CD4-positive, alpha-beta T cell (primary cell): ENCODE results near the gene MYBPHL. TPM values are rescaled to one million over a fixed set of nuclear protein-coding genes. Genes with fewer than 3 reads are reported as not detected.

Experiments
- ATAC-seq: fragments of 200-7000 bp; cut with Tn5 transposase; one replicate; pipeline ENCODE4 v1.10.0; 2022; ENCODE audit warnings: mild to moderate bottlenecking; ENCODE audit not compliant: poor library complexity
- CTCF ChIA-PET: fragments of 350-600 bp; sonication (Branson Sonifier 250); formaldehyde crosslinking; loops from one replicate; lab custom pipeline; 2021; ENCODE audit warnings: antibody characterized with exemption, inconsistent platforms; lab: Charles Lee
- POLR2A ChIA-PET: fragments of 350-600 bp; sonication (Branson Sonifier 250); formaldehyde crosslinking; loops from one replicate; lab custom pipeline; 2021; ENCODE audit warnings: antibody characterized with exemption, inconsistent platforms; lab: Charles Lee
- DNase-seq, 14 experiments: peaks; one replicate each; pipeline ENCODE4 v3.0.0-alpha.2; 2013 to 2020; ENCODE audit warnings: mixed read lengths in 2 of 14
- H3K27ac ChIP-seq, 2 donors: one replicate each; pipeline versions ENCODE4 v1.5.1 to v1.7.0; 2013; ENCODE audit warnings: low read length in 2 of 2, low read depth in 1 of 2, mild to moderate bottlenecking in 1 of 2
- H3K27me3 ChIP-seq, 2 experiments: 1 replicate in 1 of 2; 2 replicates in 1 of 2; pipeline versions ENCODE4 v1.6.1 to v1.7.0; 2013; ENCODE audit warnings: low read length in 2 of 2, control low read depth in 1 of 2, mild to moderate bottlenecking in 1 of 2, moderate library complexity in 1 of 2; ENCODE audit not compliant: insufficient read depth in 2 of 2, control insufficient read depth in 1 of 2
- H3K36me3 ChIP-seq: one replicate; pipeline ENCODE4 v1.6.1; 2013; ENCODE audit warnings: low read length, control low read depth; ENCODE audit not compliant: insufficient read depth
- H3K4me1 ChIP-seq: one replicate; pipeline ENCODE4 v1.6.1; 2013; ENCODE audit warnings: low read length, control low read depth; ENCODE audit not compliant: insufficient read depth
- H3K4me3 ChIP-seq: one replicate; pipeline ENCODE4 v1.5.1; 2013; ENCODE audit warnings: mild to moderate bottlenecking, low read length, moderate library complexity
- H3K9me3 ChIP-seq, 2 experiments: 1 replicate in 1 of 2; 2 replicates in 1 of 2; pipeline versions ENCODE4 v1.6.1 to v1.7.0; 2013; ENCODE audit warnings: low read length in 2 of 2, mild to moderate bottlenecking in 2 of 2, control low read depth in 1 of 2, moderate library complexity in 1 of 2; ENCODE audit not compliant: control insufficient read depth in 1 of 2, insufficient read depth in 1 of 2
- H3K27ac Mint-ChIP-seq: one replicate; pipeline ENCODE4 v1.8.0; 2020; ENCODE audit warnings: mixed read lengths
- H3K27me3 Mint-ChIP-seq: one replicate; pipeline ENCODE4 v1.8.0; 2021; ENCODE audit warnings: mixed read lengths
- H3K36me3 Mint-ChIP-seq: one replicate; pipeline ENCODE4 v1.8.0; 2021; ENCODE audit warnings: low read depth, mixed read lengths
- H3K4me1 Mint-ChIP-seq: one replicate; pipeline ENCODE4 v1.8.0; 2021; ENCODE audit warnings: low read depth, mixed read lengths
- H3K4me3 Mint-ChIP-seq: one replicate; pipeline ENCODE4 v1.8.0; 2020; ENCODE audit warnings: mild to moderate bottlenecking, mixed read lengths
- H3K9me3 Mint-ChIP-seq: one replicate; pipeline ENCODE4 v1.8.0; 2020; ENCODE audit warnings: mixed read lengths
- CTCF ChIP-seq: fragments of 200-600 bp; IDR thresholded peaks from one replicate; pipeline ENCODE4 v1.8.0; 2022; ENCODE audit warnings: antibody characterized with exemption, mild to moderate bottlenecking
- intact Hi-C, 2 experiments: fragments of 100-400 bp; cut with DNase I in 1 of 2; cut with micrococcal nuclease in 1 of 2; formaldehyde crosslinking; loops; one replicate each; pipeline versions ENCODE4 v1.15.1 to v1.9.0; 2023 to 2025; cut with DNase I, micrococcal nuclease
- total RNA-seq, 174 experiments: library from RNA in 2 of 174; stranded (reverse) in 2 of 174; gene quantifications; one replicate each; pipeline ENCODE4 v1.2.3 and lab custom pipeline; 2021 to 2026

MYBPHL gene
- total RNA-seq, 2 experiments from 2014 or later = not detected

- Mint-ChIP-seq H3K9me3 (no peaks in the 10 kb centered on the region), H3K4me3 (no peak overlapping the region), H3K27ac (no peak overlapping the region), H3K36me3 (no peaks in the 10 kb centered on the region), H3K4me1 (no peaks in the 10 kb centered on the region), H3K27me3 (peaks cover 19% of the 10 kb centered on the region)
- ChIA-PET CTCF (no interaction called here), POLR2A (no interaction called here)
- Histone ChIP-seq H3K27ac (no peak overlapping the region), H3K4me1 (no peaks in the 10 kb centered on the region), H3K27me3 (peaks cover 2 to 12% of the 10 kb centered on the region in 2 experiments), H3K4me3 (no peak overlapping the region), H3K9me3 (no peaks in the 10 kb centered on the region), H3K36me3 (no peaks in the 10 kb centered on the region)
- no peak for TF ChIP-seq CTCF
- DNase-seq (no peak), ATAC-seq (no peak)
- intact Hi-C loops = no loop called here
These were observed 4.9 kb downstream of the MYBPHL start for GRCh38 chr1:109301874-109302273.

DNA sequence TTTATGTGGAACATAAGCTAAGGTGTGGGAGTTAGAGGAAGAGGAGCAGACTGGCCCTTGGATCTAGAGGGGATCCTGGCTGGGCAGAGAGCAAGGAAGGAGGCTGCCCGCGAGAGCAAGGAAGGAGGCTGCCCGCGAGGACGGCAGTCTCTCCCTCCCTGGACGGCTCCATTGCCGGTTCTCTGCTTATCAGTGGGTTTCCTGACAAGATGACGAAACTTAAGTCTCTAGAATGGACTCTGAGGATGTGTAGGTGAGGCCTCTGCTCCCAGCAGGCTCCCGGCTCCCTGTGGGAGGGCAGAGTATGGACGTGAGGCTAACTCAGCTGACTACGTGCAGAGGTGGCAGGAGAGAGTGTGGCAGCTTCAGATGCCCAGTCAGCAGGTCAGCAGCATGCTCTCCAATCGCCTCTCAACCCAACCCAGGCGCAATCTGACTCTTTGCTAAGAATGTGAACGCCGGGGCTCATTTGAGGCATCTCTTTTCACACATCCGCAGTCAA lies 6.1 kb downstream of the MYBPHL start:
- H3K9me3 ChIP-seq = no peaks in the 10 kb centered on the region
- DNase-seq (no peak), ATAC-seq (no peak)
- CTCF ChIA-PET = interaction anchor here (0.6 kb wide), 1 partner anchor 728 kb away, joined by 3 read pairs; no protein-coding TSS in a partner anchor
- H3K36me3 ChIP-seq = no peaks in the 10 kb centered on the region
- Mint-ChIP-seq H3K9me3 (no peaks in the 10 kb centered on the region), H3K27me3 (peaks cover 23% of the 10 kb centered on the region), H3K4me1 (no peaks in the 10 kb centered on the region), H3K4me3 (no peak overlapping the region), H3K27ac (no peak overlapping the region), H3K36me3 (no peaks in the 10 kb centered on the region)
- POLR2A ChIA-PET = no interaction called here
- intact Hi-C loops = no loop called here
- H3K4me1 ChIP-seq = no peaks in the 10 kb centered on the region
- no peak for TF ChIP-seq CTCF
- H3K27ac ChIP-seq = no peak overlapping the region
- H3K27me3 ChIP-seq = peaks cover 2 to 12% of the 10 kb centered on the region in 2 experiments
- no peak overlapping the region for H3K4me3 ChIP-seq

DNA sequence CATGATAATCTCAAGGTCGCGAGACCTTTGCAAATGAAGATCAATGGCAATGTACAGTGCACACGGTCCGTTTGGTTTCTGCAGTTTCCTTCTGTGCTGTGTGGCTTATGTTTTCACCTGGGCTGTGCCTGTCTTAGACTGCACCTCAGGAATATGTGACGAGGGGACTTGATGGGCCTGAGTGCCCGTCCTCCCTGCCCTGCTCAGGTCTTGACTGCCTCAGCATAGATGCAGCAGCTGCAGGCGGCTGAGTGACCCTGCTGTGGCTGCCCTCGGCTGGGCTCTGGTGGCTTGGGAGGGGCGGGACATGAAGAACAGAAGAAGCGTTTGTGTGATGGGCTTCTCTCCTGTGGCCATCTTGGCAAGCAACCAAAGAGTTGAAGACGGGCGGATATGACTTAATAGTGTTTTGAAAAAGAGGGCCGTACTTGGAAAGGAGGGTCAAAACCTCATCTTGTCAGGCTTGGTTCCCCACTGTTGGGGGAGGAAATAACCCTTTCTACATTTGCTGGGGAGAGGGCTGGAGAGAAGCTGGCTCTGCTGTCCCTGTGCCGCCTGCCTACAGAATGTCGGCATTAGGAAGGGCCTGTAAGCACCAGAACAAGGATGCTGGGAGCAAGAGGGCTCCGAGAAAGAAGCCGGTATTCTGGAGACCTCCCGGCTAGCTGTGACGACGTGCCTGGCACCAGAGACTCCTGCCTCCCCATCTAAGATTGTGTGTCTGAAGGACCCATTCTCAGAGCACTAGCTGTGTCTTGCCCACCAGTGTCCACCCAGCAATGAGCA lies 7.1 kb downstream of the MYBPHL start:
- no peak for ATAC-seq
- Mint-ChIP-seq H3K27ac (no peak overlapping the region), H3K4me1 (no peaks in the 10 kb centered on the region), H3K36me3 (no peaks in the 10 kb centered on the region), H3K27me3 (peaks cover 30% of the 10 kb centered on the region), H3K9me3 (no peaks in the 10 kb centered on the region), H3K4me3 (no peak overlapping the region)
- Histone ChIP-seq H3K4me1 (no peaks in the 10 kb centered on the region), H3K27me3 (peaks cover 2 to 12% of the 10 kb centered on the region in 2 experiments), H3K36me3 (no peaks in the 10 kb centered on the region), H3K4me3 (no peak overlapping the region), H3K27ac (no peak overlapping the region), H3K9me3 (no peaks in the 10 kb centered on the region)
- DNase-seq = no peak
- no peak for TF ChIP-seq CTCF
- ChIA-PET CTCF (no interaction called here), POLR2A (no interaction called here)
- intact Hi-C loops = no loop called here
